IMR-90 (cell line): Measurements from ENCODE around the gene RAB1A.

Experiments
- BHLHE40 ChIP-seq: fragments of 150-350 bp; IDR thresholded peaks from 2 replicates; pipeline ENCODE4 v1.6.1; 2016; ENCODE audit warnings: mild to moderate bottlenecking, low read depth, low read length
- CHD1 ChIP-seq: IDR thresholded peaks from 2 replicates; pipeline ENCODE4 v1.6.1; 2012; ENCODE audit warnings: low read depth, low read length, improper control_type of control experiment
- CTCF ChIP-seq: conservative IDR thresholded peaks from 2 replicates; pipeline ENCODE4 v1.5.1; 2012; ENCODE audit warnings: mild to moderate bottlenecking, low read depth, low read length, improper control_type of control experiment
- MAFK ChIP-seq: IDR thresholded peaks from 2 replicates; pipeline ENCODE4 v1.6.1; 2012; ENCODE audit warnings: low read depth, low read length, improper control_type of control experiment
- MAZ ChIP-seq: IDR thresholded peaks from 2 replicates; pipeline ENCODE4 v1.6.1; 2012; ENCODE audit warnings: low read depth, mild to moderate bottlenecking, low read length, improper control_type of control experiment, moderate library complexity, borderline replicate concordance
- MXI1 ChIP-seq: IDR thresholded peaks from 2 replicates; pipeline ENCODE4 v1.6.1; 2012; ENCODE audit warnings: low read depth, mild to moderate bottlenecking, low read length, moderate library complexity, borderline replicate concordance
- POLR2A ChIP-seq: IDR thresholded peaks from 2 replicates; pipeline ENCODE4 v1.6.1; 2012; ENCODE audit warnings: mild to moderate bottlenecking, low read depth, low read length
- RAD21 ChIP-seq: IDR thresholded peaks from 2 replicates; pipeline ENCODE4 v1.6.1; 2012; ENCODE audit warnings: low read length, improper control_type of control experiment
- RCOR1 ChIP-seq: IDR thresholded peaks from 2 replicates; pipeline ENCODE4 v1.6.1; 2012; ENCODE audit warnings: mild to moderate bottlenecking, low read length, improper control_type of control experiment; ENCODE audit not compliant: insufficient replicate concordance
- RFX5 ChIP-seq: IDR thresholded peaks from 2 replicates; pipeline ENCODE4 v1.8.0; 2012; ENCODE audit warnings: low read depth, mild to moderate bottlenecking, low read length, moderate library complexity
- SMC3 ChIP-seq: fragments of 150-350 bp; IDR thresholded peaks from 2 replicates; pipeline ENCODE4 v1.6.1; 2016; ENCODE audit warnings: low read depth, mild to moderate bottlenecking, antibody characterized with exemption, low read length, moderate library complexity

GRCh38 chr2:65073879-65074565, 55.9 kb downstream of the RAB1A start:
- TF ChIP-seq CTCF (no peak), RAD21 (no peak), POLR2A (no peak), RCOR1 (no peak), SMC3 (no peak), BHLHE40 (no peak), RFX5 (no peak), MAZ (no peak), MAFK (no peak), CHD1 (no peak), MXI1 (no peak)
